Stimulated activated CD8-positive, alpha-beta memory T cell treated with anti-CD3 and anti-CD28 coated beads, Interleukin-15, amount 100 ng/mL, for 1 hour (primary cell): Measurements from ENCODE around the gene SEMA3E.
"Not testable (repeated sequence)": the region's sequence is repeated elsewhere in the genome, so short reads cannot be mapped to it uniquely, and the experiment has no call there.

ENCODE experiments used
- DNase-seq: peaks from one replicate; pipeline ENCODE4 v3.0.0-alpha.2; 2020; ENCODE audit warnings: low read depth

The SEMA3E gene

GRCh38 chr7:83559887-83560286 is 89.1 kb downstream of the SEMA3E start:
- DNase-seq: no peak

GRCh38 chr7:83552556-83552955 is 96.4 kb downstream of the SEMA3E start:
- not testable (repeated sequence) for DNase-seq

- DNase-seq: no peak
Observed at GRCh38 chr7:83550100-83550499, 98.8 kb downstream of the SEMA3E start.

GRCh38 chr7:83548250-83548649 is 100.7 kb downstream of the SEMA3E start:
- DNase-seq: no peak

GRCh38 chr7:83547526-83547925 is 101.4 kb downstream of the SEMA3E start:
- DNase-seq: no peak

GRCh38 chr7:83546586-83546985 is 102.4 kb downstream of the SEMA3E start:
- DNase-seq: no peak

GRCh38 chr7:83541187-83541960 is 107.6 kb downstream of the SEMA3E start:
- DNase-seq: no peak

GRCh38 chr7:83534488-83534887 is 114.5 kb downstream of the SEMA3E start:
- DNase-seq: no peak

- DNase-seq: no peak
Observed at GRCh38 chr7:83532219-83532618, 116.7 kb downstream of the SEMA3E start.

GRCh38 chr7:83531766-83532165 is 117.2 kb downstream of the SEMA3E start:
- DNase-seq: no peak

GRCh38 chr7:83528925-83529423 is 120.0 kb downstream of the SEMA3E start:
- no peak for DNase-seq

- no peak for DNase-seq
Observed at GRCh38 chr7:83524277-83525075, 124.5 kb downstream of the SEMA3E start.

GRCh38 chr7:83520726-83521125 is 128.2 kb downstream of the SEMA3E start:
- no peak for DNase-seq

- no peak for DNase-seq
Observed at GRCh38 chr7:83519240-83519639, 129.7 kb downstream of the SEMA3E start.

GRCh38 chr7:83517035-83517700 is 131.8 kb downstream of the SEMA3E start:
- DNase-seq: no peak

GRCh38 chr7:83514977-83515376 is 134.0 kb downstream of the SEMA3E start:
- DNase-seq: no peak

- DNase-seq: no peak
Observed at GRCh38 chr7:83509255-83510021, 139.5 kb downstream of the SEMA3E start.

- DNase-seq: no peak
Observed at GRCh38 chr7:83504330-83504729, 144.6 kb downstream of the SEMA3E start.

- no peak for DNase-seq
Observed at GRCh38 chr7:83502636-83503035, 146.3 kb downstream of the SEMA3E start.

- no peak for DNase-seq
Observed at GRCh38 chr7:83494683-83495082, 154.3 kb downstream of the SEMA3E start.

- no peak for DNase-seq
Observed at GRCh38 chr7:83492802-83493201, 156.1 kb downstream of the SEMA3E start.

- DNase-seq: no peak
Observed at GRCh38 chr7:83487801-83488200, 161.1 kb downstream of the SEMA3E start.
